Ureter (tissue), 1 donor: ENCODE results near the gene DISC1. TPM values are rescaled to one million over a fixed set of nuclear protein-coding genes. Genes with fewer than 3 reads are reported as not detected.
"Not testable (repeated sequence)": the region's sequence is repeated elsewhere in the genome, so short reads cannot be mapped to it uniquely, and the experiment has no call there.

Source experiments
- DNase-seq: peaks from one replicate; pipeline ENCODE4 v3.0.0-alpha.2; 2020; ENCODE audit warnings: low spot score
- total RNA-seq: library from RNA; stranded (reverse); gene quantifications from one replicate; pipeline ENCODE4 v1.2.4, GENCODE V29; 2023
- donor health status: DM: yes; HTN: yes; CAD: no.

The DISC1 gene
- total RNA-seq, 1 donor from 2014 or later: 9.6 TPM

DNA sequence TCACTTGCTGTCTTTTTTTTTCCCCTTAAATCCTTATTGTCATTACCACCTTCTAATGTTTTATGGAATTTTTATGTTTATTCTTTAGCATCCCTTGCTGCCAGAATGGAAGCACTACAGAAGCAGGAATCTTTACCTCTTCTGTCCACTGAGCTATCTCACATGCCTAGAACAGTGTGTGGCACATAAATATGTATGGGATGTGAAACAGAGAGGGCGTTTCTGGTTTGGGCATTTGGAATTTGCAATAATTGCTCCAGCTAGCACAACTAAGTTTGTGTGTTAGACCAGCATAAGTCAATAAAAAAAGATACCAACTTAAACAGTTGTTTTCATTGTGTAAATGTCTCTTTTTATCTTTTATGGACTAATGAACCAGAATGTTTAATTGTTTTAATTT, 330.8 kb downstream of the DISC1 start:
- DNase-seq: no peak

GRCh38 chr1:231958448-231958847, 331.9 kb downstream of the DISC1 start:
- DNase-seq: no peak

DNA sequence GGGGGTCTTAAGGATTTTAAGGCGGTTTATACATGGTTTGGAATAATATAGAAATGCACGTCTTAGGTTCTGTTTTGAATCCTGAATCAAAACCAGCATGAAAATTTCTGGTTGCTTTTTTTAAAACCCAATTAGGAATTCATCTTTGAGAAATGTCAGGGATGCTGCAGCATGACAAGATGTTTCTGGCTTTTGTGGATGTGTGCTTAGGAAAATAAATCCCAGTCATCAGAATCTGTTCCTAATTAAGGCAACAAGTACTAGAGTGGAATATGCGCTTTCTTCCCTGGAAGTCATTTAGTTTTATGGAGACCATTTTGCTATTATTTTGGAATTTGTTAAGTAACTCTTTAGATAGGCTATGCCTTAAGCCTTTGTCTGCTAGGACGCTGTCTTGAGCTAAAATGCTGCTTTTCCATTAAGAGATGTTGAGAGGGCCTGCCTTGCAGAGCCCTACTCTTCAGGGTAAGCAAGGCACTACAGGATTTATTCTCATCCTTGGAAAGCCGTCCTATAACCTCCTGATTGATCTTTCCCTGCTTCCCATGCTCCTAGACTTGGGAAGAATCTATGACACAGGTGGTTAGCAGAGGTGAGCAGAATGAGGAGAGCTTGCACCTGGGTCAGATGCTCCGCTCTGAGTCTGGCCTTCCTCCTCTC, 332.8 kb downstream of the DISC1 start:
- no peak for DNase-seq

- DNase-seq: not testable (repeated sequence)
Observed at GRCh38 chr1:231961801-231962200, 335.2 kb downstream of the DISC1 start.

DNA sequence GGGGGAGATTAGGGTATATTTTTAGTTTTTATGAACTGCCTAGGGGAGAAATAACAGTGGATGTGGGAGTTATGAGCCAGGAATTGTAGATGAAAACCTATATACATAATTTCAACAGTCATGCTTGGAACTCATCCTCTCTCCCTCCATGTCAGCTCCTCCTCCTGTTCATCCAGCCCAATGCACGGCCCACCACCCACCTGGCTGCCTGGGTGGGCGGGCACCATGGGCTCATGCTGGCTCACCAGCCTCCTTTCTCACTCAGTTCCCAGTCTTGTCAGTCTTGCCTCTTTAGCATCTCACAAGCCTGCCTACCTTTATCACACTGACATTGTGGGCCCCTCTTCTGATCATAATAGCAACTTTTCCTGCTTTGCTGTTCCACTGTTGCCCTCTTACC, 336.0 kb downstream of the DISC1 start:
- no peak for DNase-seq

DNA sequence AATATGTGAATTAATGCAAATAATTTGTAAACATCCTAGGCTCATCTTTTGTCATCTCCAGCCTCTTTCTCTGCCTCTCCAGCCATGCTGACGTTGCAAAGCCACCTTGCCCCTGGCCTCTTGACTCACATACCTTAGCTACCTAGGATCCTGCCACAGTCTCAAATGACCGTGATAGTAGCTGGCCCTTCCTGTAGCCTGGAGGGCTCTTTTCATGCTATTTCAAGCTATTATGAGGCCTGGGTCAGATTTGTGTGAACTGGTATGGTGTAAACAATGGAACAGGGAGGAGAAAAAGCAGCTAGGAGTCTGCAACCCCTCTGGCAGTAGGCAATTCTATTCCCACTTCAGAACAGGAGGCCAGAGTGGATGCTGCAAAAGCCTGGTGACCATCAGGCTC, 337.7 kb downstream of the DISC1 start:
- DNase-seq: no peak

- no peak for DNase-seq
Observed at GRCh38 chr1:231964961-231965360, 338.4 kb downstream of the DISC1 start.

GRCh38 chr1:231965615-231966014, 339.0 kb downstream of the DISC1 start:
- no peak for DNase-seq

GRCh38 chr1:231966983-231967382, 340.4 kb downstream of the DISC1 start:
- no peak for DNase-seq

- DNase-seq: no peak
Observed at GRCh38 chr1:231969076-231969475, 342.5 kb downstream of the DISC1 start.

GRCh38 chr1:231969761-231970160, 343.2 kb downstream of the DISC1 start:
- DNase-seq: not testable (repeated sequence)

DNA sequence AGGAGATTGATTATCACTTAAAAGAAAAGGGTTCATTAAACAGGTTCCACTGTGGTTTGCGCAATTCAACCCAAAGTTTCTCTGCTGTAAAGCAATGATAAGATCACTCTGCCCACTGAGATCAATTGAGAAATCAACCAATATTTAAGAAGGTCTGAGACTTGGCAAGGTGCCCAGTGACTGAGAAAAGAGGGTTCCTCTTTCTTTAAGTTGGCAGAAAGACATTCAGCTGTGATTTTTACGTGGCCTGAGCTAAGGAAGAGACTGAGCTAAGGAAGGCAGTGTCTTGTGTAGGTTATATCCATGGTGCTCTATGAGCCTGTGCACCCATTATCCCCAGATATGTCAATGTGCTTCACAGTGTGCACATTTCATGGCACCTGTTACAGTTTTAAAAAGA, 344.1 kb downstream of the DISC1 start:
- no peak for DNase-seq

GRCh38 chr1:231971397-231972110, 345.0 kb downstream of the DISC1 start:
- no peak for DNase-seq

DNA sequence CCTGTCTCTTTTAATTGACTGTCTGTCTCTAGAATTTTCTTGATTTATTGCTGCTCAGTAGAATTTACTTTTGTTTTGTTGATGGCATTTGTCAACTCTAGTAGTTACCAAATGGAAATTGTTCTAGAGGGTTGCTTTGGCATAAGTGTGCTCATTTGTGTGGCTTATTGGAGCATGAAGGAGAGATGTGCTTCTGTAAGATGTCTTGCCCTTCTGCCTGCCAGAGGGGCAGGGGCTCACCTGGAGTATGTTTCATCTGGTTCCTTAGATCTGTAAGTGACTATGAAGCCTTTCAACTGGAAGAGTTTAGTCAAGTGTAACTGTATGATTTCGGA, 345.5 kb downstream of the DISC1 start:
- DNase-seq: no peak

DNA sequence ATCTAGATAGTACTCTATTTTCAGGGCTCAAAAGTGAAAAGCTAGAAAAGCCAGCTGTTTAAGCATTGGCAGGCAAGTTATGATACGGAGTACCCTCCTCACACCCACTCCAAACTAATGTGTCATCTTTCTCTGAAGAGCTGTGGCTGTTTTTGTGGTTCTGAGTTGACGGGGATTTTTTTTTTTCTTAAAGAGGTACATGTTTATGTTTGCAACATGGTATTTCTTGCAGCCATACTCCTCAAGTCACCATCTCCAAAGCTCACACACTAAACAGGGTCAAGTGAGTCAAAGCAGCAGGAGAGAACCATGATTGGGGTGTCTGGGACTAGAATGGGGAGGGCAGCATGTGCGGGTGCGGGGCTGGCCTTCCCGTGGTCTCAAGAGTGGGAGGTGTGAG, 347.2 kb downstream of the DISC1 start:
- DNase-seq: no peak

GRCh38 chr1:231976231-231976630, 349.6 kb downstream of the DISC1 start:
- DNase-seq: no peak

- DNase-seq: no peak
Observed at GRCh38 chr1:231981675-231982074, 355.1 kb downstream of the DISC1 start.

- DNase-seq: no peak
Observed at GRCh38 chr1:231982871-231983587, 356.4 kb downstream of the DISC1 start.

GRCh38 chr1:231983588-231984193, 357.1 kb downstream of the DISC1 start:
- DNase-seq: no peak

- no peak for DNase-seq
Observed at GRCh38 chr1:231985296-231986023, 358.9 kb downstream of the DISC1 start.

DNA sequence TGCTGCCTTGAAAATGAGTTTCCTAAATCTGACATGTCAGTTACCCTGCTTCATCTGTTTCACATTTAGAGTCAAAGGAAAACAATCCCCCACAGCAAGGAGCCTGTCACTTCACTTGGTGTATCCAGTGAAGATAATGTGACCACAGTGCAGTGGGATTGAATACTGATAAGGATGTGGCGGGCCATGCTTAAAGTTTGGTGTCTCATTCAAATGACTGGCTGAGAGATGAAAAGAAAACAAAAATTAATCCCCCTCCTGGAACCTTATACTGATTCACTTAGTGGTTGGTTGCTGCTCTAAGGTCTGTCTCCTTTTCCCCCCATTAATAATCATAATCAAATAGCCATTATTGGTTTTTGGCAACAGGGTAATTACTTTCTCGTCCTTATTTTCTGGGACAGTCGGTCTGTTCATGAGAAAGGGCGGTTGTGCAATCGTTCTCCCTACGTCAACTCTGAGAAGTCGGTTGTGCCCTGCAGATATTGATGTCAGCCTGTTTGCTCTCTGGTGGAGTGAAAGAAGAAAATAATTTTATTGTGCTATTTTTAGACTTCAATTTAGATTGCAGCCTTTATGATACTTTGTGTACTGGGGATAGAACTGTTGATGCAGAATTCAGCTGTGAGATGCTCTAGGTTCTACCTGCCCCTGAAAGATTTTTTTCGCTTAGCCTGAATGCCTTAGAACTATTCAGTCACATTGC, 360.2 kb downstream of the DISC1 start:
- DNase-seq: no peak
